GM18498 (cell line): ENCODE data around the gene BCL11B.
A peak's percentile ranks its signal among the peaks of the same experiment; 100 is the strongest.

Experiments
- ATAC-seq: cut with Tn5 transposase; IDR thresholded peaks from one replicate; pipeline ENCODE4 v1.9.1; 2021; ENCODE audit warnings: mild to moderate bottlenecking, moderate library complexity; ENCODE audit not compliant: unreplicated experiment

The BCL11B gene

DNA sequence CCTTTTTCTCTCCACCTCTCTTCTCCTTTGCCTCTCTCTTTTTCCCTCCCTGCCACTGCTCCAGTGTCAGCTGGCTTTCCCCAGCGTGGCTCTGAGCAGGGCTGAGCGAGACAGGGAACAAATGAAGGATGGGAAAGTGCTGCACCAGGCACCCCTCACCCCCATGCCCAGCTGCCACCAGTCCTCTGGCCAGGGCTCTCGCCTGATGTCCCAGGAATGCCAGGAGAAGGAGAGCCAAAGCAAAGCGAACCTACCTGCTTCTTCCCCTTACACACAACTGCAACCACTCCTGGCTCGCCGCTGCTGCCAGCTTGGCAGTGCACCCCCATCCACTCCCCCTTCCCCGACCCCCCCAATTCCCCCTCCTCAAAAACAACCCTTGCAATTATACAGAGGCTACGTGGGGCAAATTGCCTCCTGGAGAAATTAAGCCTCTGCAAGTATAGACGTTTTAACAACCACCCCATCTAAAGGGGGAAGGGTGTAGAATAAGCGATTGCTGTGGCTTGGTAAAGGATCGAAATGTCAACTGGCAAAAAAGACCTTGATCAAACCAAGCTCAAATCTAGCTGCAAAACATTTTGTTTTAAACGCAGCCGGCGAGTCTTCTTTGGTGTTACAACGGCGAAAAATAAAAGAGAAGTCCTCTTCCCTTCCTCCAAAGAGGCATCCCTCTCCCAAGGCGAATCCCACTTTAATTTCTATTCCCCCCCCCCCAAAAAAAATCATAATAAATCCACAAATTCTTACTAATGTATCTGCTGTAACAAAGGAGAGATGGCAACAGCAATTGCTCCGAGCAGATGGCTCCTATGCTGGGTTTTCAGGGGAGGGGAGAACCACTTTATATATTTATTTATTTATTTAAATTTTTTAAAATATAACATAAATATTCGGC lies 2.9 kb downstream of the BCL11B start:
- ATAC-seq, result no peak

DNA sequence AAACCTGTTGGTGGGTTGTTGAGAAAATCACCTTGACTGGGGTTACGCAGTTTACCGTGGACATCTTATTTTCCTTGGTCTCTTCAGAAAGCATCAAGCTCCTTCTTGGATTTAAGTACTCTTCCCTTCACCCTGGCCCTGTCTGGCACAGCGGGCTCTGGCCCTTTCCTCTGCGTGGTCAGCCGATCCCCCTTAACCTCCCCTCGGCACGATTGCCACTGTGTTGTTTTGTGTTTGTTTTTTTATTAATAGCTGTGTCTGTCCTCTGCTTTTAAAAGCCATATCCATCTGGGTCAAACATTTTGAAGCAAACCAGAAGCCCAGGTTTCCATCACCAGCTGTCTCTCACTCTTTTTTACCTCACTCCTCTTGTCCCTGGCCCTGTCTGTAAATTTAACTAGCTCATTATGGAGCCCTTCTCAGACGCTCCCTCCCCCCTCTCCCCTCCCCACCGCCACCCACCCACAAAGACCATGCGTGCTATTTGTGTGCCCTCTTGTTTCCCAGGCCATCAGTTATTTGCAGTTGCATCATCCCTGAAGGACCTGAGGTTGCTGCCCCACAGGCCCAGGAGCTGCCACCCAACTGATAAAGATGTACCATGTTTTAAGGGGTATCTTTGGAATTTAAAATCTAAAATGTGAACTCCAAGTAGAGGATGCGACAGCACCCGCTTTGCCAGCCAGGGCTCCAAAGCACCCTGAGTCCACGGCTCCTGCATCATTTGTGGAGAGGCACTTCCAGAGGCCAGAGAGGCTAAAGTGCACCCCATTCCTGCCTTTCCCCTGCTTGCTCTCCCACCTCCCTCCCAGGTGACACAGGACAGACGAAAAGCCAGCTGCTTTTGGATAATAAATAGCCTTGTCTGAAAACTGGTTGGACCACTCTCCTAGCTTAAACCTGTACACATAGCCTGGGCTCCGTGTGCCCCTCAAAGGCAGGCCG lies 3.9 kb downstream of the BCL11B start:
- no peak for ATAC-seq

DNA sequence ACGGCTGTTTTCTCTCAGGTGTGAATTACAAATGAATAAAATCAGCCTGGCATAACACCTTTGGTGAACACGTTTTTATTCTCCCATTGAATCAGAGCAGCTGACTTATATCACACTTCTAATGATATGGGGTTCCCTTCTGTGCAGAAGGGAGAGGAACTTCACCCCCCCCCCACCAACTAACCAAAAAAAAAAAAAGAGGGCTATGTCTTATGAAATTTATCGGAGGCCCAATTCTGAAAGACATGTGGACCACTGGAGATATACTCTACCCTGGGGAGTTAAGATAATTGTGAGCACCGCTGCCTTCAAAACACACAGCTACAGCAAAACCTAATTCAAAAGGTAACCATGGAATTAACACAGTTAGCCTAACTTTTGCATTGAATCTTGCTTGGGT lies 4.6 kb downstream of the BCL11B start:
- ATAC-seq, result no peak

- ATAC-seq, result peak; percentile 85
Measured at GRCh38 chr14:99266181-99267178, 5.5 kb downstream of the BCL11B start.

DNA sequence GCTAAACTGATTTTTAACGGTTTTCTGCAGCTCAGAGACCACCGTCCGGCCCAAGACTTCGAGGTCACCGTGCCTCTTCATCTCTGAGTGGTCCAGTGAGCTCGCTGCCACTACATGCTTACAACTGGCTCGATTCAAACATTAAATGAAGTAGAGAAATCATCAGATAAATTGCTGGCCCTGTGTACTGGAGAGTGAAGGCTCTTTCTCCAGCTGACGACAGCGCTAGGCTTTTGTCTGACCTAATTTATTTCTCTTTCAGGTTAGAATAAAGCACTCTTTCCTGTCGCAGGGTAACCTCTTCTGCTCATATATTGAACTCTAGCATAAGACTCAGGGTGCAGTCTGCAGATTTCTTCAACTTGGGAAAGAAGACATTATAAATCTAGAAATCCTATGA lies 6.4 kb downstream of the BCL11B start:
- no peak for ATAC-seq

GRCh38 chr14:99264691-99265450 lies 7.1 kb downstream of the BCL11B start:
- no peak for ATAC-seq

DNA sequence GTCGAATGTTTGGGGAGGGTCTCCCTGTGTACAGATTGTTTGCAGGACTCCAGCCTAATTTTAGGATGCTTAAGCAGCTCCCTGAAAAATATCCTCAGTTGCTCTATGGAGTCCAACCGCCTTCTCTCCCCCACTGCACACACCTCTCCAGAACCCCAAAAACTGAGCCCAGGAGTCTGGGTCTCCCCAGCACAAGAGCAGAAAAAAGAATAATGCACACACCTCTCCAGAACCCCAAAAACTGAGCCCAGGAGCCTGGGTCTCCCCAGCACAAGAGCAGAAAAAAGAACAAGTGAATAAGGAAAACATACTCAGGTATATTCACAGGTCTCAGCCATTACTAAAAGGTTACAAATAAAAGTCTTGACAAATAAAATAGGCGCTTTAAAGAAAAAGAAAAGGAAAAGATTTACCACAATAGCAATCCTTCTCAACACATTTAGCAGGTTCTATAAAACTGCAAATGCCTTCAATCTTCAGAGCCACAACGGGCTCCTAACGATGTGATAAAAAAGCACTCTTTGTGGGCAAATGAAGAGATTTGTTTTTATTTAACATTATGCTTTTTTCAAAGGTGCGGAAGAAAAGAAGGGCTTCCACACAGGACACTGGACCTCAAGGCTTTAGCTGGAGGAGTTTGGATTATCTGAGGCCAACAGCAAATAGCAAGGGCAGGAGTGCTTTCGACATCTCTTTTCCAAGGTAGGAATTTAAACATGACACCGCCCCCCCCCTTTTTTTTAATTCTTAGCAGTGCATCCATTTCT lies 8.2 kb downstream of the BCL11B start:
- ATAC-seq, result no peak

DNA sequence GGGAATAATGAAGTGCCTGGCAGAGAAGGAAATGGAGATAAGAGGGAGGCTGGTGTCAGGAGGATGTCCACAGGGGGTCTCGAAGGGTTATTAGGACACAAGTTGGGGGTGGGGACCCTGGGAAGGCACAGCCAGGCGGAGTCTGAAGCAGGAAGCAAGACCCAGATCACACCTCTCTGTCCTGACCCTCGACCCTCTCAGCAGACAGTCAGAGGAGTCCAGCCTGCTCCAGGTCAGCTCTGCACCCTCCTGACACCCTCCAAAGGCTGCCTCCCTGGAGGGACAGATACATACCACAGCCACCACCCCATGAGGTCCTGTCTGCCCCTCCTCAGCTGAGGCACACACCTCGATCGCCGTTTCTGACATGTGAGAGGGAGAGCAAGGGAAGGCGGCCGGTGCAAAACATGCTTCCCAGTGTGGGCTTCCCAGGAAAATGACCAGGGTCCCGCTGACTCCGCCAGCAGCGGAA lies 9.0 kb downstream of the BCL11B start:
- no peak for ATAC-seq

- no peak for ATAC-seq
Measured at GRCh38 chr14:99261912-99262787, 9.8 kb downstream of the BCL11B start.

- ATAC-seq, result no peak
Measured at GRCh38 chr14:99260587-99261551, 11.1 kb downstream of the BCL11B start.

GRCh38 chr14:99260116-99260515 lies 11.9 kb downstream of the BCL11B start:
- no peak for ATAC-seq

GRCh38 chr14:99258876-99259726 lies 12.9 kb downstream of the BCL11B start:
- no peak for ATAC-seq

- ATAC-seq, result no peak
Measured at GRCh38 chr14:99258341-99258861, 13.6 kb downstream of the BCL11B start.

- ATAC-seq, result no peak
Measured at GRCh38 chr14:99257673-99258221, 14.2 kb downstream of the BCL11B start.

GRCh38 chr14:99257122-99257672 lies 14.8 kb downstream of the BCL11B start:
- ATAC-seq, result no peak
